Measurements from ENCODE around the gene TOMT. TPM values are rescaled to one million over a fixed set of nuclear protein-coding genes. Genes with fewer than 3 reads are reported as not detected.

TOMT gene
- total and polyA plus RNA-seq, 2 of the 13 experiments (the other 11 are each of a cell fraction or from before 2014, with no cell fraction given) = not detected

DNA sequence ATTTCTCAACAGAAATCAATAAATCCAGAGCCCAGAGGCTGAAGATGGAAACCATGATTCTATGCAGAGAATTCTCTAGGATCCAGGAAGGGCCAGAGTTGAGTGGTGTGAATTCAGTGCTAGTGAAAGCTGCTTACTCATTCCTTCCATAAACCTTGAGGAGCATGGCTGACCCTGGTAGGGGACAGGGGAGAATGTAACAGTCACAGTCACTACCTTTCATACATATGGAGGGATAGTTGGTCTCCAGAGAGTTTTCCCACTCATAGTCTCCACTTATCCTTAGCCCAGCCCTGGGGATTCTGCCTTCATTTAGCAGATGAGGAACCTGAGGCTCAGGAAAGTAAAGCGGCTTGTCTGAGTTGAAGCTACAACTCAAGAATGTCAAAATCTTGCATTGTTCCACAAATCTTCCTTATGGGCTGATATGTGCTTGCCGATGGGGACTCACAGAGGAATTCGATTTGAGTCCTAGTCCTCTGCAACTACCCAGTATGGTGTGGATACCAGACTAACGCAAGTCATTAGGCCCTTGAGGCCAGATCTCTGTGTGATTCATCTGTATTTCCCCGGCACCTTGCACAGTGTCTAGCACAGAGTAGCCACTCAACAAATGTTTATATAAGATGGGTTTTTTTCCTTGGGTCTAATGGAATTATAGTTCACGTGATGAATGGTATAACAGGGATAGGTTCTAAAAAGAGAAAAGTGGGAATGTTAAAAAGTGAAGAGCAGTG is 10.5 kb downstream of the TOMT start:
- POLR2A ChIA-PET = no interaction called here
- intact Hi-C loops (cut with micrococcal nuclease; ENCODE audit: unreplicated experiment) = no loop called here
- FAIRE-seq (no peak), ATAC-seq (no peak), DNase-seq (ENCODE audit: low spot score) (no peak)
- 17% methylated on average over 6 of the region's 6 CpGs for WGBS (ENCODE audit: low lambda C conversion rate)
- no peak overlapping the region for H3K4me3 ChIP-seq (replicated peaks in 1 of 3; ENCODE audit: insufficient read depth in 1 of 3, low read depth in 2 of 3, low read length in 3 of 3)
- BruUV-seq (replicated peaks) = no TSS peak
- peaks cover 21% of the 10 kb centered on the region for H3K4me1 ChIP-seq (ENCODE audit: insufficient read depth, low read length)
- no peak overlapping the region for H3K4me2 ChIP-seq (ENCODE audit: low read depth, low read length)
- no peaks in the 10 kb centered on the region for H3K36me3 ChIP-seq (replicated peaks in 1 of 2; ENCODE audit: control insufficient read depth in 1 of 2, insufficient read depth in 2 of 2, low read length in 2 of 2)
- CTCF ChIA-PET (ENCODE audit: low intra/inter-chr PET ratio, low total read pairs) = no interaction called here
- in situ Hi-C loops (cut with HindIII; ENCODE audit: extremely low pct_ligation_motif_present, low pct_unique_long_range_greater_than_20kb) = no loop called here
- H3K9ac ChIP-seq (ENCODE audit: insufficient read depth, low read depth, low read length) = no peak overlapping the region
- no peaks in the 10 kb centered on the region for H3K9me3 ChIP-seq (ENCODE audit: low read length)
- H4K20me1 ChIP-seq (ENCODE audit: insufficient read depth, low read length) = no peaks in the 10 kb centered on the region
- H3K79me2 ChIP-seq (ENCODE audit: insufficient read depth, low read length) = no peaks in the 10 kb centered on the region
- TF ChIP-seq DPF2 (CRISPR knock-in tag; IDR thresholded peaks at IDR 0.05; ENCODE audit: borderline replicate concordance, low read depth) (no peak), DMAP1 (CRISPR knock-in tag; IDR thresholded peaks at IDR 0.05) (no peak), HNRNPUL1 (IDR thresholded peaks at IDR 0.05; ENCODE audit: low read depth, low read length) (no peak), ZBTB7B (CRISPR knock-in tag; IDR thresholded peaks at IDR 0.05) (no peak), ZNF230 (CRISPR knock-in tag; IDR thresholded peaks at IDR 0.05) (no peak), FOXC1 (CRISPR knock-in tag; IDR thresholded peaks at IDR 0.05; ENCODE audit: borderline replicate concordance) (no peak), ZNF432 (CRISPR knock-in tag; IDR thresholded peaks at IDR 0.05; ENCODE audit: borderline replicate concordance) (no peak), ASH2L (IDR thresholded peaks at IDR 0.05; ENCODE audit: insufficient read length, low read depth, low read length) (no peak)
- peaks cover 1 to 9% of the 10 kb centered on the region in 2 experiments; a peak in 1 of 5 replicates for H3K27me3 ChIP-seq (ENCODE audit: control insufficient read depth in 1 of 2, insufficient read depth in 2 of 2, low read length in 2 of 2)
- H3K27ac ChIP-seq (ENCODE audit: extremely low read length, insufficient read depth, low read length) = no peak overlapping the region
- H2AFZ ChIP-seq (ENCODE audit: low read length) = no peak overlapping the region

- FAIRE-seq (no peak), ATAC-seq (no peak), DNase-seq (ENCODE audit: low spot score) (no peak)
- no peaks in the 10 kb centered on the region for H3K79me2 ChIP-seq (ENCODE audit: insufficient read depth, low read length)
- no peaks in the 10 kb centered on the region for H3K36me3 ChIP-seq (replicated peaks in 1 of 2; ENCODE audit: control insufficient read depth in 1 of 2, insufficient read depth in 2 of 2, low read length in 2 of 2)
- POLR2A ChIA-PET = no interaction called here
- H3K4me2 ChIP-seq (ENCODE audit: low read depth, low read length) = no peak overlapping the region
- CTCF ChIA-PET (ENCODE audit: low intra/inter-chr PET ratio, low total read pairs) = no interaction called here
- H3K4me1 ChIP-seq (ENCODE audit: insufficient read depth, low read length) = peaks cover 6% of the 10 kb centered on the region; the same call in 1 of the 2 replicates
- no TSS peak for BruUV-seq (replicated peaks)
- no peak overlapping the region for H3K9ac ChIP-seq (ENCODE audit: insufficient read depth, low read depth, low read length)
- H3K27ac ChIP-seq (ENCODE audit: extremely low read length, insufficient read depth, low read length) = no peak overlapping the region
- WGBS (ENCODE audit: low lambda C conversion rate) = 57% methylated on average over 6 of the region's 6 CpGs
- H2AFZ ChIP-seq (ENCODE audit: low read length) = no peak overlapping the region
- in situ Hi-C loops (cut with HindIII; ENCODE audit: extremely low pct_ligation_motif_present, low pct_unique_long_range_greater_than_20kb) = no loop called here
- H3K27me3 ChIP-seq (ENCODE audit: control insufficient read depth in 1 of 2, insufficient read depth in 2 of 2, low read length in 2 of 2) = peaks cover 1 to 13% of the 10 kb centered on the region in 2 experiments; a peak in 2 of 5 replicates
- H3K9me3 ChIP-seq (ENCODE audit: low read length) = no peaks in the 10 kb centered on the region
- TF ChIP-seq MLLT10 (CRISPR knock-in tag; IDR thresholded peaks at IDR 0.05) (no peak), EHMT2 (IDR thresholded peaks at IDR 0.05; ENCODE audit: borderline replicate concordance, low read depth, low read length) (no peak)
- H4K20me1 ChIP-seq (ENCODE audit: insufficient read depth, low read length) = no peaks in the 10 kb centered on the region
- intact Hi-C loops (cut with micrococcal nuclease; ENCODE audit: unreplicated experiment) = no loop called here
- no peak overlapping the region for H3K4me3 ChIP-seq (replicated peaks in 1 of 3; ENCODE audit: insufficient read depth in 1 of 3, low read depth in 2 of 3, low read length in 3 of 3)
Measured at GRCh38 chr11:72119198-72119597, 13.5 kb downstream of the TOMT start.

Data from HepG2 (cell line).